Measurements from ENCODE around the gene GFM2.

DNA sequence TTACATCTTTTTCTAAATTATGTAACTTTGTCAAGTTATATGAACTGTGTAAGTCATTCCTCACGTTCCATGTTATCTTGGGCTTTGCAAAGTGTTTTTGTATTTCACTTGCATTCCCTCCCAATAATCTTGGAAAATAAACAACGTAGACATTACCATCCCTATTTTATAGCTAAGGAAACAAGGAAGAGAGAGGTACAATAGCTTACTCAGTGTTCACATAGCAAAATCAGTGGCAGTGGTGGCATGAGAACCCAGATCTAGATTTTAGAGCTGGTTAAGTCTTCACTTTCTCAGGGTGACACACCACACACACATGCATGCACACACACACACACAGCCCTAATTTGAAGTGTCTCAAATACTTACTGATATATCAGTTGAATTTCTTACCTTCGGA lies 34.3 kb upstream of the GFM2 start:
- TF ChIP-seq, protein P1, sequence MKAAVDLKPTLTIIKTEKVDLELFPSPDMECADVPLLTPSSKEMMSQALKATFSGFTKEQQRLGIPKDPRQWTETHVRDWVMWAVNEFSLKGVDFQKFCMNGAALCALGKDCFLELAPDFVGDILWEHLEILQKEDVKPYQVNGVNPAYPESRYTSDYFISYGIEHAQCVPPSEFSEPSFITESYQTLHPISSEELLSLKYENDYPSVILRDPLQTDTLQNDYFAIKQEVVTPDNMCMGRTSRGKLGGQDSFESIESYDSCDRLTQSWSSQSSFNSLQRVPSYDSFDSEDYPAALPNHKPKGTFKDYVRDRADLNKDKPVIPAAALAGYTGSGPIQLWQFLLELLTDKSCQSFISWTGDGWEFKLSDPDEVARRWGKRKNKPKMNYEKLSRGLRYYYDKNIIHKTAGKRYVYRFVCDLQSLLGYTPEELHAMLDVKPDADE (CRISPR knock-in tag; IDR thresholded peaks at IDR 0.05), result no peak
- TF ChIP-seq SMC3 (IDR thresholded peaks at IDR 0.05; ENCODE audit: low read length) (no peak), ZNF776 (CRISPR knock-in tag; IDR thresholded peaks at IDR 0.05) (no peak), SP1 (IDR thresholded peaks at IDR 0.05) (no peak), SP1 (CRISPR knock-in tag; IDR thresholded peaks at IDR 0.05) (no peak), CBFB (CRISPR knock-in tag; IDR thresholded peaks at IDR 0.05) (no peak), CREM (IDR thresholded peaks at IDR 0.05) (no peak), CREM (CRISPR knock-in tag; IDR thresholded peaks at IDR 0.05) (no peak), ZNF567 (CRISPR knock-in tag; IDR thresholded peaks at IDR 0.05; ENCODE audit: borderline replicate concordance) (no peak), RFX3 (CRISPR knock-in tag; IDR thresholded peaks at IDR 0.05) (no peak)
- TF ChIP-seq, protein P2, sequence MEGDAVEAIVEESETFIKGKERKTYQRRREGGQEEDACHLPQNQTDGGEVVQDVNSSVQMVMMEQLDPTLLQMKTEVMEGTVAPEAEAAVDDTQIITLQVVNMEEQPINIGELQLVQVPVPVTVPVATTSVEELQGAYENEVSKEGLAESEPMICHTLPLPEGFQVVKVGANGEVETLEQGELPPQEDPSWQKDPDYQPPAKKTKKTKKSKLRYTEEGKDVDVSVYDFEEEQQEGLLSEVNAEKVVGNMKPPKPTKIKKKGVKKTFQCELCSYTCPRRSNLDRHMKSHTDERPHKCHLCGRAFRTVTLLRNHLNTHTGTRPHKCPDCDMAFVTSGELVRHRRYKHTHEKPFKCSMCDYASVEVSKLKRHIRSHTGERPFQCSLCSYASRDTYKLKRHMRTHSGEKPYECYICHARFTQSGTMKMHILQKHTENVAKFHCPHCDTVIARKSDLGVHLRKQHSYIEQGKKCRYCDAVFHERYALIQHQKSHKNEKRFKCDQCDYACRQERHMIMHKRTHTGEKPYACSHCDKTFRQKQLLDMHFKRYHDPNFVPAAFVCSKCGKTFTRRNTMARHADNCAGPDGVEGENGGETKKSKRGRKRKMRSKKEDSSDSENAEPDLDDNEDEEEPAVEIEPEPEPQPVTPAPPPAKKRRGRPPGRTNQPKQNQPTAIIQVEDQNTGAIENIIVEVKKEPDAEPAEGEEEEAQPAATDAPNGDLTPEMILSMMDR (CRISPR knock-in tag; IDR thresholded peaks at IDR 0.05), result no peak
- TF ChIP-seq, protein P3, sequence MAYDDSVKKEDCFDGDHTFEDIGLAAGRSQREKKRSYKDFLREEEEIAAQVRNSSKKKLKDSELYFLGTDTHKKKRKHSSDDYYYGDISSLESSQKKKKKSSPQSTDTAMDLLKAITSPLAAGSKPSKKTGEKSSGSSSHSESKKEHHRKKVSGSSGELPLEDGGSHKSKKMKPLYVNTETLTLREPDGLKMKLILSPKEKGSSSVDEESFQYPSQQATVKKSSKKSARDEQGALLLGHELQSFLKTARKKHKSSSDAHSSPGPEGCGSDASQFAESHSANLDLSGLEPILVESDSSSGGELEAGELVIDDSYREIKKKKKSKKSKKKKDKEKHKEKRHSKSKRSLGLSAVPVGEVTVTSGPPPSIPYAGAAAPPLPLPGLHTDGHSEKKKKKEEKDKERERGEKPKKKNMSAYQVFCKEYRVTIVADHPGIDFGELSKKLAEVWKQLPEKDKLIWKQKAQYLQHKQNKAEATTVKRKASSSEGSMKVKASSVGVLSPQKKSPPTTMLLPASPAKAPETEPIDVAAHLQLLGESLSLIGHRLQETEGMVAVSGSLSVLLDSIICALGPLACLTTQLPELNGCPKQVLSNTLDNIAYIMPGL (CRISPR knock-in tag; IDR thresholded peaks at IDR 0.05; ENCODE audit: borderline replicate concordance in 1 of 2, low read depth in 1 of 2), result no peak
